Natural killer cell (primary cell): ENCODE measurements around the gene CHAD. TPM values are rescaled to one million over a fixed set of nuclear protein-coding genes. Genes with fewer than 3 reads are reported as not detected.

Experiments
- ATAC-seq, 3 donors: fragments of 150-1000 bp in 2 of 3; fragments of 200-7000 bp in 1 of 3; cut with Tn5 transposase; 1 replicate in 1 of 3; 2 replicates in 2 of 3; pipeline ENCODE4 v1.10.0; 2021; ENCODE audit warnings: mild to moderate bottlenecking in 2 of 3, moderate library complexity in 2 of 3
- DNase-seq, 2 donors: peaks; one replicate each; pipeline versions ENCODE4 v3.0.0 to v3.0.0-alpha.2; 2013 to 2021; ENCODE audit warnings: mixed read lengths in 1 of 2
- H3K27ac ChIP-seq: one replicate; pipeline ENCODE4 v1.5.1; 2013; ENCODE audit warnings: mild to moderate bottlenecking, low read length
- H3K27me3 ChIP-seq: one replicate; pipeline ENCODE4 v1.6.1; 2013; ENCODE audit warnings: low read length; ENCODE audit not compliant: control insufficient read depth, insufficient read depth
- H3K36me3 ChIP-seq: one replicate; pipeline ENCODE4 v1.6.1; 2013; ENCODE audit warnings: low read length; ENCODE audit not compliant: control insufficient read depth, insufficient read depth
- H3K4me1 ChIP-seq: one replicate; pipeline ENCODE4 v1.6.1; 2013; ENCODE audit warnings: low read length; ENCODE audit not compliant: control insufficient read depth, insufficient read depth
- H3K4me3 ChIP-seq: one replicate; pipeline ENCODE4 v1.5.1; 2013; ENCODE audit warnings: low read length
- H3K9me3 ChIP-seq: one replicate; pipeline ENCODE4 v1.6.1; 2013; ENCODE audit warnings: low read length; ENCODE audit not compliant: control insufficient read depth, insufficient read depth
- H3K27ac Mint-ChIP-seq, 2 donors: one replicate each; pipeline ENCODE4 v1.8.0; 2022; ENCODE audit warnings: mild to moderate bottlenecking in 2 of 2, mixed read lengths in 2 of 2, moderate library complexity in 1 of 2
- H3K27me3 Mint-ChIP-seq, 2 donors: one replicate each; pipeline ENCODE4 v1.8.0; 2022; ENCODE audit warnings: low read depth in 2 of 2, mixed read lengths in 2 of 2
- H3K36me3 Mint-ChIP-seq: one replicate; pipeline ENCODE4 v1.8.0; 2022; ENCODE audit warnings: mixed read lengths
- H3K4me1 Mint-ChIP-seq, 2 donors: one replicate each; pipeline ENCODE4 v1.8.0; 2022; ENCODE audit warnings: mixed read lengths in 2 of 2
- H3K4me3 Mint-ChIP-seq: one replicate; pipeline ENCODE4 v1.8.0; 2022; ENCODE audit warnings: mild to moderate bottlenecking, moderate library complexity, mixed read lengths
- H3K9me3 Mint-ChIP-seq, 2 donors: one replicate each; pipeline ENCODE4 v1.8.0; 2022; ENCODE audit warnings: mixed read lengths in 2 of 2
- CTCF ChIP-seq: fragments of 200-600 bp; IDR thresholded peaks from one replicate; pipeline ENCODE4 v1.8.0; 2022; ENCODE audit warnings: antibody characterized with exemption
- WGBS: methylation state at CpG from one replicate; pipeline ENCODE4 v1.1.7; 2013; ENCODE audit warnings: missing lambda C conversion rate; ENCODE audit not compliant: insufficient coverage; 5-methylcytosine and 5-hydroxymethylcytosine counted together
- intact Hi-C: fragments of 100-400 bp; cut with micrococcal nuclease; formaldehyde crosslinking; loops from one replicate; pipeline ENCODE4 v1.14.2; 2022
- total RNA-seq, 4 donors: library from RNA; stranded (reverse); fragments of 120-200 nt in 1 of 4; gene quantifications; one replicate each; pipeline versions ENCODE4 v1.2.3 to v1.2.4, GENCODE V29; 2013 to 2022

The CHAD gene
- total RNA-seq, 3 donors from 2014 or later (not counting 1 experiment from before 2014, with no cell fraction given) = 0.60 TPM; not detected in 2

DNA sequence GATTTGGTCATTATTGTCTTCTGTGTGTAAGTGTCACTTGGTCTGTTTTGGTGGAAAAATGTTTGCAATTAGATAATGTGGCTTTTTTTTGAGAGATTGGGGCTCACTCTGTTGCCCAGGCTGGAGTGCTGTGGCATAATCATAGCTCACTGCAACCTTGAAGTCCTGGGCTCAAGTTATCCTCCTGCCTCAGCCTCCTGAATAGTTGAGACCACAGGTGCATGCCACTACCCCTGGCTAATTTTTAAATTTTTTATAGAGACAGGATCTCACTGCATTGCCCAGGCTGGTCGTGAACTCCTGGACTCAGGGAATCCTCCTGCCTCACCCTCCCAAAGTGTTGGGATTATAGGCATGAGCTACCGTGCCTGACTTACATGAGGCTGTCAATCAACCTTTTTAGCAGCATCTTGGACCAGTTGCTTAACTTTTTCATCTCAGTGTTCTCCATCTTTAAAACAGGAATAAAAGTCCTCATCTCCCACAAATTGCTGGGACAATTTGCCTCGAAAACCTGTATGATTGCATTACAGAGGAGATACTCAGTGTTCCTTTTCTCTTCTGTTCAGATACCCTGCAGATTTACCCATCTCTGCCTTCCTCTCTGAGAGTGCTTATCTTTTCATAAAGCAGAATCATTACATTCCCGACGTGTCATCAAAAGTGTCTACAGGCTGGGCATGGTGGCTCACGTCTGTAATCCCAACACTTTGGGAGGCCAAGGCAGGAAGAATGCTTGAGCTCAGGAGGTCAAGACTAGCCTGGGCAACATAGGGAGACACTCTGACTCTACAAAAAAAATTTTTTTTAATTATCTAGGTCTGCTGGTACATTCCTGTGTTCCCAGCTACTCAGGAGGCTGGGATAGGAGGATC lies 23.6 kb downstream of the CHAD start:
- no peaks in the 10 kb centered on the region for H3K4me1 ChIP-seq

DNA sequence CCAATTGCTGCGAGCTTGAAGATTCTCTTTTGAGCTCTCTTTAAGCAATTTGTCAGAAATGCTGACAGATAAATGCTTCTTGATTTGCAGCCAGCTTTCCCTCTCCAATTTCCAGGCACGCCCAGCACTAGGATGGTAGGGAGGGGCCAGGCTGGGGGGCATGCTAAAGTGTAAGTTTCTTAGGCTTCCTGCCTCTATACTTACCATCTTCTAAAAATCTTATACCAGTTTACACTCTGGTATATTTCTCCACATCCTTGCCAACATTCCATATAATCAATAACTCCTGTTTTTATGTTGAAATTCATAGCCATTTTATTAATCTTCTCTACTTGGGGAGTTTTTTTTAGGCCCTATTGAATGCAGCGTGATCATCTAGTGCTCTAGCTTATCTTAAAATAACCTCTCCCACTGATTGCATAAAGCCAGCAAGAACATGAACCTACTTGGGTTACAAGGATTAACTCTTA lies 25.1 kb downstream of the CHAD start:
- Mint-ChIP-seq H3K9me3 (no peaks in the 10 kb centered on the region), H3K4me1 (peaks cover 0 to 5% of the 10 kb centered on the region in 2 donors), H3K36me3 (no peaks in the 10 kb centered on the region), H3K4me3 (no peak overlapping the region), H3K27me3 (no peaks in the 10 kb centered on the region), H3K27ac (no peak overlapping the region)
- H3K27ac ChIP-seq = no peak overlapping the region
- WGBS = 100% methylated on average over 2 of the region's 3 CpGs
- no peaks in the 10 kb centered on the region for H3K36me3 ChIP-seq
- H3K9me3 ChIP-seq = no peaks in the 10 kb centered on the region
- DNase-seq = no peak
- H3K27me3 ChIP-seq = no peaks in the 10 kb centered on the region
- no peaks in the 10 kb centered on the region for H3K4me1 ChIP-seq
- intact Hi-C loops = no loop called here
- no peak overlapping the region for H3K4me3 ChIP-seq
- no peak for TF ChIP-seq CTCF
- ATAC-seq = no peak

More for the DNA sequence above, 23.6 kb downstream of the CHAD start:
- 97% methylated on average over 6 of the region's 6 CpGs for WGBS
- no peak for DNase-seq
- Mint-ChIP-seq H3K36me3 (no peaks in the 10 kb centered on the region), H3K4me1 (peaks cover 0 to 5% of the 10 kb centered on the region in 2 donors), H3K27me3 (no peaks in the 10 kb centered on the region), H3K27ac (no peak overlapping the region), H3K4me3 (no peak overlapping the region), H3K9me3 (no peaks in the 10 kb centered on the region)
- no peaks in the 10 kb centered on the region for H3K9me3 ChIP-seq
- intact Hi-C loops = no loop called here
- ATAC-seq = no peak
- H3K27ac ChIP-seq = no peak overlapping the region
- no peaks in the 10 kb centered on the region for H3K27me3 ChIP-seq
- H3K36me3 ChIP-seq = no peaks in the 10 kb centered on the region
- no peak overlapping the region for H3K4me3 ChIP-seq
- TF ChIP-seq CTCF = no peak

- Histone ChIP-seq H3K4me3 (no peak overlapping the region), H3K27ac (no peak overlapping the region), H3K36me3 (no peaks in the 10 kb centered on the region), H3K27me3 (no peaks in the 10 kb centered on the region), H3K4me1 (no peaks in the 10 kb centered on the region), H3K9me3 (no peaks in the 10 kb centered on the region)
- H3K4me1 Mint-ChIP-seq = no peaks in the 10 kb centered on the region
- no peak for ATAC-seq
- 93% methylated on average over 9 of the region's 10 CpGs for WGBS
- H3K27me3 Mint-ChIP-seq = no peaks in the 10 kb centered on the region
- intact Hi-C loops = no loop called here
- TF ChIP-seq CTCF = no peak
- DNase-seq = no peak
- no peak overlapping the region for H3K4me3 Mint-ChIP-seq
- no peaks in the 10 kb centered on the region for H3K9me3 Mint-ChIP-seq
- no peak overlapping the region for H3K27ac Mint-ChIP-seq
- H3K36me3 Mint-ChIP-seq = no peaks in the 10 kb centered on the region
These were observed 27.5 kb downstream of the CHAD start for GRCh38 chr17:50440838-50441829.
